Measurements from ENCODE around the gene TRAPPC3.

- TF ChIP-seq CTCF (IDR thresholded peaks at IDR 0.05) (no peak), POLR2A (IDR thresholded peaks at IDR 0.05) (no peak)
Measured at GRCh38 chr1:36115200-36115669, 34.1 kb downstream of the TRAPPC3 start.
